Keratinocyte (primary cell): ENCODE data around the gene GRK6. TPM values are rescaled to one million over a fixed set of nuclear protein-coding genes. Genes with fewer than 3 reads are reported as not detected.

Source experiments
- DNase-seq: peaks from one replicate; pipeline ENCODE4 v3.0.0-alpha.2; 2011; ENCODE audit warnings: low read depth, missing footprints, low spot score
- FAIRE-seq: peaks from 2 replicates; lab custom pipeline; 2011; peaks lifted over from hg19 to GRCh38; lab: Jason Lieb, UNC
- H2AFZ ChIP-seq: 2 replicates; pipeline ENCODE4 v1.6.0; 2012; ENCODE audit warnings: low read length, control low read depth, inconsistent platforms; ENCODE audit not compliant: control insufficient read depth
- H3K27ac ChIP-seq: 2 replicates; pipeline ENCODE4 v1.5.1; 2011; ENCODE audit warnings: low read length; ENCODE audit not compliant: control insufficient read depth, insufficient read depth
- H3K27me3 ChIP-seq: 3 replicates; pipeline ENCODE4 v1.6.0; 2011; ENCODE audit warnings: low read length; ENCODE audit not compliant: control insufficient read depth, insufficient read depth; ENCODE audit errors: extremely low read depth
- H3K36me3 ChIP-seq, 2 experiments: 2 replicates in 1 of 2; 3 replicates in 1 of 2; pipeline ENCODE4 v1.5.1; 2011; ENCODE audit warnings: low read length in 2 of 2, mild to moderate bottlenecking in 1 of 2; ENCODE audit not compliant: control insufficient read depth in 2 of 2, insufficient read depth in 2 of 2; ENCODE audit errors: extremely low read depth in 1 of 2
- H3K4me1 ChIP-seq: 3 replicates; pipeline ENCODE4 v1.5.1; 2011; ENCODE audit warnings: low read length; ENCODE audit not compliant: control insufficient read depth, insufficient read depth; ENCODE audit errors: extremely low read depth
- H3K4me2 ChIP-seq: 3 replicates; pipeline ENCODE4 v1.6.0; 2011; ENCODE audit warnings: low read depth, low read length; ENCODE audit not compliant: control insufficient read depth, insufficient read depth; ENCODE audit errors: extremely low read depth
- H3K4me3 ChIP-seq, 3 experiments: fragments of 200-600 bp in 1 of 3; sonication (generic) in 1 of 3; 2 replicates in 2 of 3; 3 replicates in 1 of 3; pipeline ENCODE4 v1.5.1; 2011 to 2016; ENCODE audit warnings: low read length in 3 of 3, mild to moderate bottlenecking in 3 of 3, control low read depth in 2 of 3, inconsistent platforms in 1 of 3, low read depth in 1 of 3, mixed read lengths in 1 of 3, mixed run types in 1 of 3, moderate library complexity in 1 of 3; ENCODE audit not compliant: control insufficient read depth in 2 of 3, insufficient read depth in 2 of 3; ENCODE audit errors: extremely low read depth in 1 of 3
- H3K79me2 ChIP-seq: 2 replicates; pipeline ENCODE4 v1.6.0; 2012; ENCODE audit warnings: low read length; ENCODE audit not compliant: control insufficient read depth, insufficient read depth
- H3K9ac ChIP-seq: 3 replicates; pipeline ENCODE4 v1.6.0; 2011; ENCODE audit warnings: low read length; ENCODE audit not compliant: control insufficient read depth, insufficient read depth; ENCODE audit errors: extremely low read depth
- H3K9me1 ChIP-seq: 3 replicates; pipeline ENCODE4 v1.6.0; 2011; ENCODE audit warnings: low read length; ENCODE audit not compliant: control insufficient read depth, insufficient read depth; ENCODE audit errors: extremely low read depth
- H3K9me3 ChIP-seq: 2 replicates; pipeline ENCODE4 v1.5.1; 2012; ENCODE audit warnings: low read depth, low read length; ENCODE audit not compliant: control insufficient read depth
- H4K20me1 ChIP-seq: 3 replicates; pipeline ENCODE4 v1.6.0; 2011; ENCODE audit warnings: low read length; ENCODE audit not compliant: control insufficient read depth, insufficient read depth; ENCODE audit errors: extremely low read depth
- CTCF ChIP-seq, 3 experiments: IDR thresholded peaks in 1 of 3; conservative IDR thresholded peaks in 1 of 3; optimal IDR thresholded peaks in 1 of 3; 2 replicates in 2 of 3; 3 replicates in 1 of 3; pipeline versions ENCODE3 to v1.5.1; 2011; ENCODE audit warnings: low read length in 3 of 3, mild to moderate bottlenecking in 3 of 3, moderate library complexity in 2 of 3, control low read depth in 1 of 3, inconsistent platforms in 1 of 3; ENCODE audit not compliant: insufficient read depth in 2 of 3; ENCODE audit errors: extremely low read depth in 1 of 3
- EZH2 ChIP-seq: IDR thresholded peaks from one replicate; pipeline ENCODE4 v1.6.1; 2012; ENCODE audit warnings: inconsistent platforms, mild to moderate bottlenecking, low read length, moderate library complexity
- dilution Hi-C: fragments of 300-500 bp; cut with MboI; formaldehyde crosslinking; loops from one replicate; pipeline ENCODE4 v1.7.0; 2020; ENCODE audit warnings: low sequenced_read_pairs; ENCODE audit not compliant: extremely low pct_ligation_motif_present
- polyA plus RNA-seq, 5 experiments: library from polyadenylated mRNA; depleted of rRNA in 3 of 5; stranded (reverse) in 3 of 5; stranded (forward) in 1 of 5; unstranded in 1 of 5; fragments of >200 nt; gene quantifications; 1 replicate in 1 of 5; 2 replicates in 3 of 5; 3 replicates in 1 of 5; pipeline versions ENCODE4 v1.2.1 to v1.2.3, GENCODE V29; 2011 to 2012; ENCODE audit warnings: missing spikeins in 2 of 5, low read depth in 1 of 5, low replicate concordance in 1 of 5

The GRK6 gene
- polyA plus RNA-seq, 1 donor (not counting 4 experiments of a cell fraction or from before 2014, with no cell fraction given) = 29.9 TPM

DNA sequence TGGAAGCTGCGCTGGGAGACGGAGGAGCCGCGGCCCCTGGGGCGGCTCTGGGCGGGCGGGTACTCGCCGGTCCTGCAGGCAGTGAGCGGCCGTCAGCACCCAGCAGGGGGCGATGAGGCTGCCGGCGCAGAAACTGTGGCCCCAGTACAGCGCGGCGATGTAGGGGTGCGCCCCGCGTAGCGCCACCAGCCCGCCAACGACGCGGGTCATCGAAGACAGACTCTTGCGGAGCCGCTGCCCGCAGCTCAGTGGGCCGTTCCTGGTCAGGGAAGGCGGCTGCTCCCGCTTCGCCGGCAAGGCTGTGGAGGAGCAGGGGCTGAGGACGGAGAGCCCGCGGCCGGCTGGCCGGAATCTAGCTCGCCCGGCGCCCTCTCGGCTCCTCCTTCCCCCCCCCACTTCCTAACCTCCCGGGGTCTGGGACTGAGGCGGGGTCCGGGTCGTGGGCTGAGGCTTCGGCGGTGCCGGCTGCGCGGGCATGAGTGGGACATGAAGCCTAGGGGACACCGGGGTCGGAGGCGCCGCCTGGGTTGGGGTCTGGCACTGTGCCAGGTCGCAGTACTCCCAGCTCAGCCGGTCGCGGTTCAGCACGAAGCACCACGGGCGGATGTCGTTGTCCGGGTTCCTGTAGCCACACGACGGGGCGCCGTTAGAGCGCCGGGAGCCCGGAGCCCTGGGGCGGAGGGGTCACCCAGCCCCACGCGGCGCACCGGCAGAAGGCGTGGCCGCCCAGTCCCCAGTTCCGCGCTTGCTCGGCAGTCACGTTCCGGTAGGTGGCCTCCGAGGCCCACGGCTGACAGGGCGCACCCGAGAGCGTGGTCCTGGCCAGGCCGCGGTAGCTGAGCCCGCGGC lies 22.5 kb upstream of the GRK6 start:
- Histone ChIP-seq H3K27ac (peak overlapping the region; percentile 19), H3K9ac (peak overlapping the region; percentile 68), H3K4me2 (peak overlapping the region; percentile 67), H3K36me3 (no peaks in the 10 kb centered on the region), H3K79me2 (no peaks in the 10 kb centered on the region), H2AFZ (peak overlapping the region; percentile 89), H3K4me3 (peak overlapping the region; percentile 50 to 79 (median 71)), H3K27me3 (no peaks in the 10 kb centered on the region), H3K9me1 (no peaks in the 10 kb centered on the region), H4K20me1 (no peaks in the 10 kb centered on the region), H3K4me1 (peaks cover 11% of the 10 kb centered on the region), H3K9me3 (no peaks in the 10 kb centered on the region)
- TF ChIP-seq CTCF (optimal IDR thresholded peaks at IDR 0.05 in 1 of 3, IDR thresholded peaks at IDR 0.05 in 1 of 3, conservative IDR thresholded peaks at IDR 0.05 in 1 of 3; ENCODE audit: extremely low read depth in 1 of 3, insufficient read depth in 2 of 3, low read length in 3 of 3) (peak in 2 of 3 experiments; percentile 45 to 85), EZH2 (no peak)
- DNase-seq (no peak), FAIRE-seq (no peak)
- dilution Hi-C loops = no loop called here

DNA sequence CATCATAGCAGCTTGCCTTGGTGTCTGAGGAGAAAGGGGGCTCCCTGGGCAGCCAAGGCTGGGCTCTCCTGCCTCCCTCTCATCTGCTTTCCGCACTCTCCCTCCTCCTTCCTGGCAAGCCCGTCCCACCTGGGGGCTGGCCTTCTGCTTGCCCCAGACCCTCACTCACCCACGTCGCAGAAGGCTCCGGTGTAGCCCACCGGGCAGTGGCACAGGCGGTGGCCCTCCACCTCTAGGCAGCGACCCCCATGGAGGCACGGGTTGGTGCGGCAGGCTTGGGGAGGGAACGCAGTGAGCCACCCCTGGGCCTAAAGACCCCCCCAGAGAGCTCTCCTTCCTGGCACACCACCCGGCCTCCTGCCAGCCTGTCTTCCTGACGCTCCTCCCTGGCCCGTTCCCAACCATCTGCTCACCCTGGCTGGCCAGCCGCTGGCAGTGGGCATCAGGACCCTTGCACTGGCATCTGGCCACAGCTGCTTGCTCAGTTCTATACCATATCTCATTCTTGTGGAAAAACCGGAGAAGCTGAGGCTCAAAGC lies 21.8 kb upstream of the GRK6 start:
- TF ChIP-seq CTCF (optimal IDR thresholded peaks at IDR 0.05 in 1 of 3, IDR thresholded peaks at IDR 0.05 in 1 of 3, conservative IDR thresholded peaks at IDR 0.05 in 1 of 3; ENCODE audit: extremely low read depth in 1 of 3, insufficient read depth in 2 of 3, low read length in 3 of 3) (no peak), EZH2 (no peak)
- H3K9me1 ChIP-seq = no peaks in the 10 kb centered on the region
- no peaks in the 10 kb centered on the region for H3K27me3 ChIP-seq
- dilution Hi-C loops = no loop called here
- peak overlapping the region; percentile 89 for H2AFZ ChIP-seq
- FAIRE-seq (no peak), DNase-seq (no peak)
- peak overlapping the region; percentile 67 for H3K4me2 ChIP-seq
- peak overlapping the region; percentile 68 for H3K9ac ChIP-seq
- no peaks in the 10 kb centered on the region for H3K36me3 ChIP-seq
- H3K79me2 ChIP-seq = no peaks in the 10 kb centered on the region
- no peak overlapping the region for H3K27ac ChIP-seq
- no peaks in the 10 kb centered on the region for H3K9me3 ChIP-seq
- H3K4me3 ChIP-seq = peak overlapping the region; percentile 50 to 79 (median 71)
- peaks cover 11% of the 10 kb centered on the region for H3K4me1 ChIP-seq
- H4K20me1 ChIP-seq = no peaks in the 10 kb centered on the region
